OCI-LY3 (cell line): ENCODE data around the gene RIPK4.

ENCODE experiments used
- CTCF ChIP-seq: fragments of 200-600, 300-600 bp; sonication (generic); IDR thresholded peaks from 2 replicates; pipeline ENCODE4 v1.5.1; 2014; ENCODE audit warnings: antibody characterized with exemption, low read length, low read depth
- EZH2phosphoT487 ChIP-seq: fragments of 200-600 bp; shearing (Covaris generic); IDR thresholded peaks from 2 replicates; pipeline ENCODE4 v1.6.1; 2018; ENCODE audit warnings: antibody characterized with exemption, mixed run types, low read depth

DNA sequence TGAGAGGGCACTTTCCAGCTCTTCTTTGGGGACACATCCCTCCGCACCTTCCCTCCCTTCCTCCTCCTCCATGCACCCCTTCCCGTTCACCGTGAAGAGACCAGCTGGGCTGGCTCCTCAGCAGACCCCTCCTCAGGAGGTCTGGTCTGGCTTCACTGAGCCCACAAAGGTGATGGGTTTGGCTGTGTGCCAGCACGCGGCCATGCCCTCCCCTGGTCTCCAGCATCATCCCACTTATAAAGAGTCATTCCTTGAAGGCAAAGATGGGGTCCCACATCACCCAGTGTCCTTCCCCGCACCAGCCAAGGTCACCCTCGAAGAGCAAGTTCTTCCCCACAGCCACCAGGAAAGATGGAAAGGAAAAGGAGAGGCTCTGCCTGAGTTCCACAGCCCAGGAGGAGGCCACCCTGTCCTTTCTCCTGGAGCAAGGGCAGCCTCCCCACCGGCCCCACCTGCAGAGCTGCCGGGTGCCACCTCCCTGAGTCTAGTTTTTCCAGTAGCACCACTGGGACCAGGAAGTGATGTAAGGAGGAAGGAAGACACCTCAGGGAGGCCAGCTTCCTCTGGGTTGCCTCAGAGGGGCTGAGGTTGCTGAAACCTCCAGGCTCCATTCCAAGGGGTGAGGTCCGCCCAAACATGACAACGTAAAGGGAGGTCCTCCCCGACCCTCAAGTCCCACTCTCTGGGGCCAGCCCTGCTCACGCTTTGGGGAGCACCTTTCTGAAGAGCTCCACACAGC lies 32.7 kb downstream of the RIPK4 start:
- TF ChIP-seq CTCF (no peak), EZH2phosphoT487 (no peak)
